ENCODE data around the gene PRDM5.

GRCh38 chr4:120838784-120839183 lies 83.7 kb downstream of the PRDM5 start:
- no peak for TF ChIP-seq POLR2AphosphoS5 (IDR thresholded peaks at IDR 0.05; ENCODE audit: low read depth, low read length)
- no peak for TF ChIP-seq SIN3A (IDR thresholded peaks at IDR 0.05; ENCODE audit: borderline replicate concordance, insufficient read depth, low read length)
